Endodermal cell (in vitro differentiated cells): Measurements from ENCODE around the gene SNRPA. TPM values are rescaled to one million over a fixed set of nuclear protein-coding genes. Genes with fewer than 3 reads are reported as not detected.

Source experiments
- DNase-seq: peaks from one replicate; pipeline ENCODE4 v3.0.0-alpha.2; 2017
- H3K27ac ChIP-seq: 2 replicates; pipeline ENCODE4 v1.5.1; 2013; ENCODE audit warnings: mild to moderate bottlenecking, low read depth, low read length, moderate library complexity
- H3K27me3 ChIP-seq: 2 replicates; pipeline ENCODE4 v1.6.1; 2013; ENCODE audit warnings: mild to moderate bottlenecking, low read length, moderate library complexity; ENCODE audit not compliant: insufficient read depth, control insufficient read depth, poor library complexity, severe bottlenecking
- H3K36me3 ChIP-seq: 2 replicates; pipeline ENCODE4 v1.7.0; 2013; ENCODE audit warnings: mild to moderate bottlenecking, low read length, moderate library complexity; ENCODE audit not compliant: control insufficient read depth, insufficient read depth
- H3K4me1 ChIP-seq: one replicate; pipeline ENCODE4 v1.7.0; 2013; ENCODE audit warnings: low read length; ENCODE audit not compliant: control insufficient read depth, insufficient read depth
- H3K4me3 ChIP-seq: 2 replicates; pipeline ENCODE4 v1.5.1; 2013; ENCODE audit warnings: mild to moderate bottlenecking, low read length, moderate library complexity
- H3K9ac ChIP-seq: 2 replicates; pipeline ENCODE4 v1.6.1; 2013; ENCODE audit warnings: mild to moderate bottlenecking, low read length, moderate library complexity; ENCODE audit not compliant: poor library complexity, severe bottlenecking; ENCODE audit errors: extremely low read depth
- H3K9me3 ChIP-seq: 2 replicates; pipeline ENCODE4 v1.6.1; 2013; ENCODE audit warnings: mild to moderate bottlenecking, low read length, moderate library complexity; ENCODE audit not compliant: control insufficient read depth
- H3K27ac Mint-ChIP-seq: 2 replicates; pipeline ENCODE4 v1.8.0; 2020; ENCODE audit warnings: mixed read lengths
- H3K27me3 Mint-ChIP-seq: 2 replicates; pipeline ENCODE4 v1.8.0; 2021; ENCODE audit warnings: mild to moderate bottlenecking, mixed read lengths; ENCODE audit not compliant: insufficient read depth
- H3K36me3 Mint-ChIP-seq: 2 replicates; pipeline ENCODE4 v1.8.0; 2020; ENCODE audit warnings: low read depth, mixed read lengths
- H3K4me1 Mint-ChIP-seq: 2 replicates; pipeline ENCODE4 v1.8.0; 2020; ENCODE audit warnings: mixed read lengths
- H3K4me3 Mint-ChIP-seq: 2 replicates; pipeline ENCODE4 v1.8.0; 2020; ENCODE audit warnings: mild to moderate bottlenecking, moderate library complexity, mixed read lengths
- H3K9me3 Mint-ChIP-seq: 2 replicates; pipeline ENCODE4 v1.8.0; 2020; ENCODE audit warnings: mild to moderate bottlenecking, mixed read lengths
- WGBS, 2 experiments: methylation state at CpG; one replicate each; pipeline versions ENCODE4 v1.1.5 to v1.1.7; 2013; ENCODE audit warnings: missing lambda C conversion rate in 2 of 2, mixed read lengths in 1 of 2; ENCODE audit not compliant: insufficient coverage in 1 of 2, insufficient read length in 1 of 2; 5-methylcytosine and 5-hydroxymethylcytosine counted together
- total RNA-seq, 2 donors: library from RNA; stranded (reverse); fragmentation: NEBNext Ultra II Directional in 1 of 2; extraction: Animal tissue kit (Norgen Biotek cat#: 25700) in 1 of 2; gene quantifications; 2 replicates in 1 of 2; 3 replicates in 1 of 2; pipeline ENCODE4 v1.2.1, GENCODE V29; 2021
- TF ChIP-seq, protein P1 (sequence below): fragments of 200-600 bp; sonication (generic); conservative IDR thresholded peaks from 2 replicates; pipeline ENCODE4 v1.5.0; 2021; ENCODE audit warnings: antibody characterized with exemption, mild to moderate bottlenecking

Gene SNRPA
- total RNA-seq, 2 donors from 2014 or later = 160 to 199 TPM

DNA sequence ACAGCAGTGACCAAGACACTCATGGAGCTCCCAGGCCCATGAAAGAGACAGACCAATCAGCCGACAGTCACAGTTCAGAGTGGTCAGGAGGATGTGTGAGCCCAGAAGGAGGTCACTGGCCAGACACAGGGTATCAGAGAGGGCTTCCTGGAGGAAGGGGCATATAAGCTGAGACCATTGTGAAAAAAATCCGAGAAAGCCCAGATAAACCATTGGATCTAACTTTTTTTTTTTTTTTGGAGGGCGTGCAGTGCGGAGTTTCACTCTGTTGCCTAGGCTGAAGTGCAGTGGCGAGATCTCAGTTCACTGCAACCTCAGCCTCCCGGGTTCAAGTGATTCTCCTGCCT lies 29.9 kb upstream of the SNRPA start:
- no peaks in the 10 kb centered on the region for H3K9me3 ChIP-seq
- H3K9ac ChIP-seq = no peak overlapping the region
- H3K9me3 Mint-ChIP-seq = no peaks in the 10 kb centered on the region
- TF ChIP-seq, protein P1, sequence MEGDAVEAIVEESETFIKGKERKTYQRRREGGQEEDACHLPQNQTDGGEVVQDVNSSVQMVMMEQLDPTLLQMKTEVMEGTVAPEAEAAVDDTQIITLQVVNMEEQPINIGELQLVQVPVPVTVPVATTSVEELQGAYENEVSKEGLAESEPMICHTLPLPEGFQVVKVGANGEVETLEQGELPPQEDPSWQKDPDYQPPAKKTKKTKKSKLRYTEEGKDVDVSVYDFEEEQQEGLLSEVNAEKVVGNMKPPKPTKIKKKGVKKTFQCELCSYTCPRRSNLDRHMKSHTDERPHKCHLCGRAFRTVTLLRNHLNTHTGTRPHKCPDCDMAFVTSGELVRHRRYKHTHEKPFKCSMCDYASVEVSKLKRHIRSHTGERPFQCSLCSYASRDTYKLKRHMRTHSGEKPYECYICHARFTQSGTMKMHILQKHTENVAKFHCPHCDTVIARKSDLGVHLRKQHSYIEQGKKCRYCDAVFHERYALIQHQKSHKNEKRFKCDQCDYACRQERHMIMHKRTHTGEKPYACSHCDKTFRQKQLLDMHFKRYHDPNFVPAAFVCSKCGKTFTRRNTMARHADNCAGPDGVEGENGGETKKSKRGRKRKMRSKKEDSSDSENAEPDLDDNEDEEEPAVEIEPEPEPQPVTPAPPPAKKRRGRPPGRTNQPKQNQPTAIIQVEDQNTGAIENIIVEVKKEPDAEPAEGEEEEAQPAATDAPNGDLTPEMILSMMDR = no peak
- H3K27ac ChIP-seq = no peak overlapping the region
- no peaks in the 10 kb centered on the region for H3K27me3 ChIP-seq
- H3K27ac Mint-ChIP-seq = no peak overlapping the region
- H3K4me3 ChIP-seq = no peak overlapping the region
- peaks cover 8% of the 10 kb centered on the region for H3K4me1 Mint-ChIP-seq
- WGBS, 2 experiments = 68 to 86% methylated on average over 4 to 6 of the region's 6 CpGs
- no peak overlapping the region for H3K4me3 Mint-ChIP-seq
- no peaks in the 10 kb centered on the region for H3K4me1 ChIP-seq
- H3K36me3 Mint-ChIP-seq = peaks cover 47% of the 10 kb centered on the region
- peaks cover 35% of the 10 kb centered on the region for H3K36me3 ChIP-seq
- no peaks in the 10 kb centered on the region for H3K27me3 Mint-ChIP-seq
- DNase-seq = no peak

DNA sequence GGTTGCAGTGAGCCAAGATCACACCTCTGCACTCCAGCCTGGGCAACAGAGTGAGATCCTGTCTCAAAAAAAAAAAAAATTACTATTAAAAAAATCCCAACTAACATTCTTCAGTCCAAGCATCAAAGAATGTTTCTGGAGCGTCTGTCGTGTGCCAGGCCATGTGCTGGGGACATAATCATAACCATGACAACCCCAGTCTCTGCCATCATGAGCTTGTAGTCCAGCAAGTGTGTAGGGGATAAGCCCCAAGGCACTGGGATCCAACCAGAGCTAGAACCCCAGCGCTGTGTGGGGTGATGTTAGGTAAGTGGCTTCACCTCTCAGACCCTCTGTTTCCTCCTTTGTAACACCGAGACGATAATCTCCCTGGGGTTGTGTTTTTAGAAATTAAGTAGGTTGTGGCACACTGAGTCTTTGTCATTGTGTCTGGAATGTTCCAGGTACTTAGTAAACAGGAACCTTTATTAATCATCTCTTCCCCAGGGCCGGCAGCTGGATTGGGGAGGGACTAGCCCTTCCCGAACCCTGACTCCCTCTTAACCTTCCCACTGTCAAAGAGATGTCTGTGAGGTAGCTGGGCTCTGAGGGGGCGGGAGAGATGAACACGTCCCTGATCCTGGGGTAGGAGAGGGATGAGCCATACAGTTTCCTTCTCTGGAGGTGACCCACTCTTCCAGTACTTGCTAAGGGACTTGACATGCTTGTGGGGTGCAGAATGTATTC lies 28.9 kb upstream of the SNRPA start:
- no peaks in the 10 kb centered on the region for H3K27me3 Mint-ChIP-seq
- Histone ChIP-seq H3K9me3 (no peaks in the 10 kb centered on the region), H3K27me3 (no peaks in the 10 kb centered on the region), H3K4me3 (no peak overlapping the region), H3K36me3 (peaks cover 44% of the 10 kb centered on the region), H3K9ac (no peak overlapping the region), H3K4me1 (no peaks in the 10 kb centered on the region), H3K27ac (no peak overlapping the region)
- peaks cover 5% of the 10 kb centered on the region for H3K4me1 Mint-ChIP-seq
- 83 to 94% methylated on average over 2 to 7 of the region's 9 CpGs for WGBS, 2 experiments
- TF ChIP-seq, protein P1 = no peak
- H3K27ac Mint-ChIP-seq = no peak overlapping the region
- no peaks in the 10 kb centered on the region for H3K9me3 Mint-ChIP-seq
- peaks cover 55% of the 10 kb centered on the region for H3K36me3 Mint-ChIP-seq
- no peak overlapping the region for H3K4me3 Mint-ChIP-seq
- no peak for DNase-seq

GRCh38 chr19:40723661-40724254 lies 27.2 kb upstream of the SNRPA start:
- no peaks in the 10 kb centered on the region for H3K9me3 ChIP-seq
- Mint-ChIP-seq H3K9me3 (no peaks in the 10 kb centered on the region), H3K4me1 (no peaks in the 10 kb centered on the region), H3K27me3 (no peaks in the 10 kb centered on the region), H3K4me3 (no peak overlapping the region), H3K27ac (no peak overlapping the region), H3K36me3 (peaks cover 65% of the 10 kb centered on the region)
- H3K9ac ChIP-seq = no peak overlapping the region
- H3K27me3 ChIP-seq = no peaks in the 10 kb centered on the region
- no peak overlapping the region for H3K27ac ChIP-seq
- TF ChIP-seq, protein P1 = no peak
- DNase-seq = no peak
- WGBS, 2 experiments = 88 to 92% methylated on average over 5 of the region's 5 CpGs
- no peak overlapping the region for H3K4me3 ChIP-seq
- peaks cover 53% of the 10 kb centered on the region for H3K36me3 ChIP-seq
- H3K4me1 ChIP-seq = no peaks in the 10 kb centered on the region
